Gastrocnemius medialis (tissue), 4 donors: ENCODE results near the gene XRCC3. TPM values are rescaled to one million over a fixed set of nuclear protein-coding genes. Genes with fewer than 3 reads are reported as not detected.

ENCODE experiments used
- ATAC-seq, 2 donors: fragments of 150-250 bp; one replicate each; pipeline ENCODE4 v1.9.1; 2016
- DNase-seq, 2 donors: peaks; one replicate each; pipeline ENCODE4 v3.0.0-alpha.2; 2019
- H3K27ac ChIP-seq, 4 donors: fragments of 200-600 bp; sonication (generic); 1 replicate in 1 of 4; 2 replicates in 3 of 4; pipeline ENCODE4 v1.5.1; 2016 to 2018; ENCODE audit warnings: mild to moderate bottlenecking in 2 of 4, moderate library complexity in 1 of 4
- H3K27me3 ChIP-seq, 3 donors: fragments of 200-600 bp; sonication (generic) in 2 of 3; 1 replicate in 1 of 3; 2 replicates in 2 of 3; pipeline versions ENCODE4 v1.5.1 to v1.6.0; 2016 to 2019; ENCODE audit warnings: mild to moderate bottlenecking in 1 of 3, moderate library complexity in 1 of 3
- H3K36me3 ChIP-seq, 2 donors: fragments of 200-600 bp; sonication (generic) in 1 of 2; one replicate each; pipeline ENCODE4 v1.5.1; 2017 to 2018
- H3K4me1 ChIP-seq, 2 donors: fragments of 200-600 bp; sonication (generic) in 1 of 2; one replicate each; pipeline ENCODE4 v1.5.1; 2016 to 2017; ENCODE audit warnings: mild to moderate bottlenecking in 2 of 2
- H3K4me3 ChIP-seq, 4 donors: fragments of 200-600 bp; sonication (generic) in 3 of 4; 1 replicate in 1 of 4; 2 replicates in 3 of 4; pipeline ENCODE4 v1.5.1; 2016 to 2019; ENCODE audit warnings: mild to moderate bottlenecking in 2 of 4
- H3K9me3 ChIP-seq, 3 donors: fragments of 200-600 bp; sonication (generic) in 2 of 3; 1 replicate in 1 of 3; 2 replicates in 2 of 3; pipeline ENCODE4 v1.5.1; 2016 to 2019
- POLR2A ChIP-seq, 2 donors: fragments of 450-650 bp; IDR thresholded peaks; one replicate each; pipeline ENCODE4 v1.6.1; 2017; ENCODE audit warnings: antibody characterized with exemption in 2 of 2, mild to moderate bottlenecking in 2 of 2, moderate library complexity in 2 of 2
- in situ Hi-C, 4 donors: fragments of 200-750 bp; cut with MboI; loops; one replicate each; pipeline versions ENCODE4 v1.15.0 to v1.8.0; 2017; ENCODE audit warnings: low sequenced_read_pairs in 4 of 4
- intact Hi-C: fragments of 100-400 bp; cut with DNase I; formaldehyde crosslinking; loops from one replicate; pipeline ENCODE4 v1.15.1; 2023; ENCODE audit warnings: low total_unique reads
- total RNA-seq, 4 donors: library from RNA; depleted of rRNA; stranded (reverse); fragments of >200 nt; gene quantifications; one replicate each; pipeline versions ENCODE4 v1.1.0 to v1.2.3, GENCODE V29; 2016
- TF ChIP-seq, protein P1 (sequence below), 5 experiments: fragments of 450-650 bp in 3 of 5; fragments of 200-600 bp in 2 of 5; sonication (generic) in 2 of 5; IDR thresholded peaks in 4 of 5; conservative IDR thresholded peaks in 1 of 5; 1 replicate in 4 of 5; 2 replicates in 1 of 5; pipeline ENCODE4 v1.5.1; 2016 to 2019; ENCODE audit warnings: antibody characterized with exemption in 5 of 5, mild to moderate bottlenecking in 3 of 5, moderate library complexity in 3 of 5

The XRCC3 gene
- total RNA-seq, 4 donors from 2014 or later: 1.3 to 26.5 (median 3.0) TPM

DNA sequence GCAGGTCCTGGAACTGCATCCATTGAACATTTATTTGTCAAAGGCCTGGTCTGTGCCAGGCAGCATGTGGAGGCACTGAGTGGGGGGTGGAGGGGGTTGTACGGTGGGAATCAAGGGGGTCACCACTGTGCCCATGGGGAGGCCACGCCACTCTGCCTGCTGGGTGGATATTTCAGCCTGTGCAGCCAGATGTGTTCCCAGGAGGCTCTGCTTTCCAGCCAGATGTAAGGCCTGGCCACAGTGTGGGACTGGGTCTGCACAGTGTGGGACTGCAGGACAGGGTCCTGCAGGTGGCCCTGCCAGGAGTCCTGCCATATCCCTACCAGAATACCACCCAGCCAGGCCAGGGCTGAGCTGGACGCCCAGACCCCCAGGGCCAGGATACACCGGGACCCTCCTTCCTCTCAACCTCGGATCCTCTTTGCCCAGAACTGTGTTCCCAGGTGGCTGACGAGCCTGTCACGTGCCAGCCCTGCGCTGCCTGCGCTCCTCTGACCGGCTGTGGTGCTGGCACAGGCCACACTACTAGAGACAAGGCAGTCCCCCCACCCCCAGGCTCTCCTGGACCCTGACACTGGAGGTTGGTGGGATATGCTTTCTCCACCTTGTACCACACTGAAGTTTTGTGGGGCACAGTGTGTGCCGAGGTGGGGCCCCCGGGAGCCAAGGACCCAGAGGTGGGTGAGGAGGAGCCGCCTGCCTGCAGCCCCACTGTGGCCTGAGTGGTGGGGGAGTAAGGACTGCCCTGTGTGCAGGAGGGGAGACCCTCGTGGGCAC is 17.5 kb downstream of the XRCC3 start:
- H3K4me3 ChIP-seq: no peak overlapping the region
- DNase-seq (no peak), ATAC-seq (no peak)
- TF ChIP-seq, protein P1, sequence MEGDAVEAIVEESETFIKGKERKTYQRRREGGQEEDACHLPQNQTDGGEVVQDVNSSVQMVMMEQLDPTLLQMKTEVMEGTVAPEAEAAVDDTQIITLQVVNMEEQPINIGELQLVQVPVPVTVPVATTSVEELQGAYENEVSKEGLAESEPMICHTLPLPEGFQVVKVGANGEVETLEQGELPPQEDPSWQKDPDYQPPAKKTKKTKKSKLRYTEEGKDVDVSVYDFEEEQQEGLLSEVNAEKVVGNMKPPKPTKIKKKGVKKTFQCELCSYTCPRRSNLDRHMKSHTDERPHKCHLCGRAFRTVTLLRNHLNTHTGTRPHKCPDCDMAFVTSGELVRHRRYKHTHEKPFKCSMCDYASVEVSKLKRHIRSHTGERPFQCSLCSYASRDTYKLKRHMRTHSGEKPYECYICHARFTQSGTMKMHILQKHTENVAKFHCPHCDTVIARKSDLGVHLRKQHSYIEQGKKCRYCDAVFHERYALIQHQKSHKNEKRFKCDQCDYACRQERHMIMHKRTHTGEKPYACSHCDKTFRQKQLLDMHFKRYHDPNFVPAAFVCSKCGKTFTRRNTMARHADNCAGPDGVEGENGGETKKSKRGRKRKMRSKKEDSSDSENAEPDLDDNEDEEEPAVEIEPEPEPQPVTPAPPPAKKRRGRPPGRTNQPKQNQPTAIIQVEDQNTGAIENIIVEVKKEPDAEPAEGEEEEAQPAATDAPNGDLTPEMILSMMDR (IDR thresholded peaks at IDR 0.05 in 4 of 5, conservative IDR thresholded peaks at IDR 0.05 in 1 of 5): no peak
- no peak for TF ChIP-seq POLR2A (IDR thresholded peaks at IDR 0.05)
- H3K27ac ChIP-seq: peak overlapping the region; percentile 16 to 84 (median 24)
- H3K36me3 ChIP-seq: peaks cover 0 to 20% of the 10 kb centered on the region in 2 donors
- in situ Hi-C loops: no loop called here
- peaks cover 72 to 73% of the 10 kb centered on the region in 2 donors for H3K4me1 ChIP-seq
- intact Hi-C loops: no loop called here
- H3K9me3 ChIP-seq: no peaks in the 10 kb centered on the region
- no peaks in the 10 kb centered on the region for H3K27me3 ChIP-seq

DNA sequence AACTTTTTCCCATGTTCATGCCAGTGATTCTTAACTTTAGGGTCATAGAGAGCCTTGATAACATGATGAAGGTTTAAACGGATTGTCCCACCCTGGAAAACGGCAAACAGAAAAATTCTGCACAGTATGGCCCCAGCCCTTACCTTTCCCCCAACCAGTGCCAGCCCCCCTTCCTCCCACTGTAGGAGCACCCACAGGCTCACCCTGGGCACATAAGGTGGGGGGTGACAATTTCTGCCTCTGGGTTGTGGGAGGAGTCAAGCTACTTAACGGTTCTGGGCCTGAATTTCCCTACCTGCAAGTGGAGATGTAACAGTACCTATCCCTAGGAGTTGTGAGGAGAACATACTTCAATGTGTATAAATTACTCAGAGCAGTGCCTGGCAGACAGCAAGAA is 18.0 kb downstream of the XRCC3 start:
- Histone ChIP-seq H3K27me3 (no peaks in the 10 kb centered on the region), H3K27ac (peak overlapping the region in 3 of 4 donors; percentile 16 to 84 (median 57)), H3K4me3 (no peak overlapping the region), H3K9me3 (no peaks in the 10 kb centered on the region), H3K4me1 (peaks cover 72 to 79% of the 10 kb centered on the region in 2 donors), H3K36me3 (peaks cover 0 to 25% of the 10 kb centered on the region in 2 donors)
- no peak for DNase-seq
- TF ChIP-seq POLR2A (IDR thresholded peaks at IDR 0.05): no peak
- TF ChIP-seq, protein P1 (IDR thresholded peaks at IDR 0.05 in 4 of 5, conservative IDR thresholded peaks at IDR 0.05 in 1 of 5): no peak
- intact Hi-C loops: no loop called here
- in situ Hi-C loops: no loop called here
- no peak for ATAC-seq

DNA sequence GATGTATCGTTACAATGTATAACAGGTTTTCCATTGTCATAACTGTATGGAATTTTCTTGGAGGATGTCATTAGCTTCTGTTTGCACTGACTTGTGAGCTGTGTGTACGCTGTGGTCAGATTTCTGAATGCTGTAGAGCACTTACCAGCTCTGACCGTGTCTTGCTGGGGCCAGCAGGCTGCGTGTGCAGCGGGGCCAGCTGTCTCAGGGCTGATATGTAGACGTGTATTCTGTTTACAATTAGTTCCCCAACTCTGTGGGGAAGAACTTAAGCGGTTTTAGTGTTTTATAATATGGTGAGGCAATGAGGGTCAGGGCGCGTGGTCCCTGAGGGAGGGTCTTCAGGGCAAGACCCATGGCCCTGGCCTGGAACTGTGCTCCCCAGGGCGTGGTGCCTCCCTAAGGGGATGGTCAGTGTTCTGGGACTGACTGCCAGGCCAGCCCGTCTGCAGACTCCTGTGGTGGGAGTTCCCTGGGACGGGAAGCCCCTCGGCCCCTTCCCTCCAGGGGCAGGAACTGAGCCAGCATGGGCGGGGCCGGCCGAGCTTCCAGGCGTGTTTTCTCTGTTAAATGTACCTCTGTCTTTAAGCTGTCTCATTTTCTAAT is 18.7 kb downstream of the XRCC3 start:
- Histone ChIP-seq H3K36me3 (peaks cover 0 to 26% of the 10 kb centered on the region in 2 donors), H3K4me3 (no peak overlapping the region), H3K27ac (peak overlapping the region; percentile 16 to 84 (median 40)), H3K27me3 (no peaks in the 10 kb centered on the region), H3K9me3 (no peaks in the 10 kb centered on the region), H3K4me1 (peaks cover 68 to 79% of the 10 kb centered on the region in 2 donors)
- ATAC-seq: peak in 1 of 2 donors; percentile 22
- no peak for DNase-seq
- no peak for TF ChIP-seq POLR2A (IDR thresholded peaks at IDR 0.05)
- TF ChIP-seq, protein P1 (IDR thresholded peaks at IDR 0.05 in 4 of 5, conservative IDR thresholded peaks at IDR 0.05 in 1 of 5): no peak
- intact Hi-C loops: no loop called here
- in situ Hi-C loops: no loop called here

DNA sequence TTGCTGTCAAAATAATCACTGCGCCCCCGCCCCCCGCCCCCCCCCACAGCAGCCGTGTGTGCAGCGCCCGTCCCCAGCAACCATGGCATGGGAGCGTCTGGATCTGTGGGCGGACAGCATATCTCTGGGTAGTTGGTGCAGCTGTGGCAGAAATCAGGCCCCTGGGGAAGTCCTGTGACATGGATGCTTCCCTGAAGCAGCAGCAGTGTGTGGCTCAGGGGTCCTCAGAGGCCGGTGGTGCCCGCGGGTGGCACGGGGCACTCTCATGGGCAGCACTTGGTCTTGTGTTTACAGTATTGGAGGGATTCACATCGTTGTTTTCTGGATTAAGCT is 19.2 kb downstream of the XRCC3 start:
- DNase-seq (no peak), ATAC-seq (no peak)
- H3K9me3 ChIP-seq: no peaks in the 10 kb centered on the region
- in situ Hi-C loops: no loop called here
- H3K36me3 ChIP-seq: peaks cover 0 to 26% of the 10 kb centered on the region in 2 donors
- H3K4me3 ChIP-seq: no peak overlapping the region
- TF ChIP-seq, protein P1 (IDR thresholded peaks at IDR 0.05 in 4 of 5, conservative IDR thresholded peaks at IDR 0.05 in 1 of 5): no peak
- no peak for TF ChIP-seq POLR2A (IDR thresholded peaks at IDR 0.05)
- H3K27me3 ChIP-seq: no peaks in the 10 kb centered on the region
- H3K4me1 ChIP-seq: peaks cover 64 to 74% of the 10 kb centered on the region in 2 donors
- peak overlapping the region; percentile 16 to 84 (median 40) for H3K27ac ChIP-seq
- intact Hi-C loops: no loop called here
